Naive thymus-derived CD4-positive, alpha-beta T cell (primary cell): ENCODE measurements around the gene FAM117A. TPM values are rescaled to one million over a fixed set of nuclear protein-coding genes. Genes with fewer than 3 reads are reported as not detected.

ENCODE experiments used
- ATAC-seq: fragments of 150-1000 bp; cut with Tn5 transposase; 2 replicates; pipeline ENCODE4 v1.10.0; 2021; ENCODE audit warnings: mild to moderate bottlenecking, moderate library complexity
- CTCF ChIA-PET: fragments of 350-600 bp; sonication (Branson Sonifier 250); formaldehyde crosslinking; loops from one replicate; lab custom pipeline; 2021; ENCODE audit warnings: antibody characterized with exemption; lab: Charles Lee
- POLR2A ChIA-PET: fragments of 350-600 bp; sonication (Branson Sonifier 250); formaldehyde crosslinking; loops from one replicate; lab custom pipeline; 2021; ENCODE audit warnings: antibody characterized with exemption, inconsistent platforms; lab: Charles Lee
- DNase-seq, 9 donors: peaks; one replicate each; pipeline versions ENCODE4 v3.0.0 to v3.0.0-alpha.2; 2020 to 2022; ENCODE audit warnings: mixed read lengths in 1 of 9
- H3K27ac ChIP-seq: one replicate; pipeline ENCODE4 v1.7.0; 2013; ENCODE audit warnings: mild to moderate bottlenecking, low read depth, low read length, moderate library complexity
- H3K27me3 ChIP-seq, 2 donors: one replicate each; pipeline ENCODE4 v1.7.0; 2013; ENCODE audit warnings: low read length in 2 of 2, mild to moderate bottlenecking in 2 of 2, moderate library complexity in 2 of 2; ENCODE audit not compliant: control insufficient read depth in 2 of 2, insufficient read depth in 2 of 2
- H3K36me3 ChIP-seq, 3 experiments: 1 replicate in 2 of 3; 2 replicates in 1 of 3; pipeline ENCODE4 v1.7.0; 2013; ENCODE audit warnings: low read length in 3 of 3, mild to moderate bottlenecking in 3 of 3, moderate library complexity in 1 of 3; ENCODE audit not compliant: insufficient read depth in 3 of 3, control insufficient read depth in 2 of 3
- H3K4me1 ChIP-seq, 2 donors: one replicate each; pipeline ENCODE4 v1.7.0; 2013; ENCODE audit warnings: low read length in 2 of 2, mild to moderate bottlenecking in 2 of 2, moderate library complexity in 1 of 2; ENCODE audit not compliant: control insufficient read depth in 2 of 2, insufficient read depth in 2 of 2
- H3K4me3 ChIP-seq: 2 replicates; pipeline ENCODE4 v1.7.0; 2013; ENCODE audit warnings: mild to moderate bottlenecking, low read length
- H3K9me3 ChIP-seq, 3 experiments: 1 replicate in 2 of 3; 2 replicates in 1 of 3; pipeline ENCODE4 v1.7.0; 2013; ENCODE audit warnings: low read length in 3 of 3; ENCODE audit not compliant: control insufficient read depth in 2 of 3
- H3K27ac Mint-ChIP-seq, 9 donors: one replicate each; pipeline ENCODE4 v1.8.0; 2020 to 2022; ENCODE audit warnings: mixed read lengths in 9 of 9, mild to moderate bottlenecking in 8 of 9, moderate library complexity in 5 of 9, inconsistent platforms in 2 of 9
- H3K27me3 Mint-ChIP-seq, 5 donors: one replicate each; pipeline ENCODE4 v1.8.0; 2021 to 2022; ENCODE audit warnings: mixed read lengths in 5 of 5, mild to moderate bottlenecking in 1 of 5
- H3K36me3 Mint-ChIP-seq, 5 donors: one replicate each; pipeline ENCODE4 v1.8.0; 2020 to 2022; ENCODE audit warnings: mixed read lengths in 5 of 5, mild to moderate bottlenecking in 3 of 5, inconsistent platforms in 1 of 5
- H3K4me1 Mint-ChIP-seq, 7 donors: one replicate each; pipeline ENCODE4 v1.8.0; 2020 to 2022; ENCODE audit warnings: mixed read lengths in 7 of 7, mild to moderate bottlenecking in 3 of 7, inconsistent platforms in 1 of 7
- H3K4me3 Mint-ChIP-seq, 10 donors: one replicate each; pipeline ENCODE4 v1.8.0; 2020 to 2022; ENCODE audit warnings: mild to moderate bottlenecking in 10 of 10, mixed read lengths in 10 of 10, moderate library complexity in 6 of 10, inconsistent platforms in 2 of 10
- H3K9me3 Mint-ChIP-seq, 11 donors: one replicate each; pipeline ENCODE4 v1.8.0; 2020 to 2022; ENCODE audit warnings: mixed read lengths in 11 of 11, mild to moderate bottlenecking in 4 of 11, inconsistent platforms in 1 of 11, moderate library complexity in 1 of 11
- intact Hi-C, 2 donors: fragments of 100-400 bp; cut with micrococcal nuclease; formaldehyde crosslinking; loops; one replicate each; pipeline ENCODE4 v1.15.1; 2023
- polyA plus RNA-seq, 2 donors: library from polyadenylated mRNA; unstranded; fragments of 300-500 nt; fragmentation: Illumina TruSeq; gene quantifications; one replicate each; pipeline ENCODE4 v1.2.3, GENCODE V29; 2021
- total RNA-seq, 6 experiments: library from RNA in 5 of 6; stranded (reverse) in 5 of 6; gene quantifications; 1 replicate in 5 of 6; 2 replicates in 1 of 6; pipeline ENCODE4 v1.2.3 and lab custom pipeline; 2021 to 2026

The FAM117A gene
- total and polyA plus RNA-seq, 7 experiments from 2014 or later: 31.8 to 99.1 (median 58.5) TPM

DNA sequence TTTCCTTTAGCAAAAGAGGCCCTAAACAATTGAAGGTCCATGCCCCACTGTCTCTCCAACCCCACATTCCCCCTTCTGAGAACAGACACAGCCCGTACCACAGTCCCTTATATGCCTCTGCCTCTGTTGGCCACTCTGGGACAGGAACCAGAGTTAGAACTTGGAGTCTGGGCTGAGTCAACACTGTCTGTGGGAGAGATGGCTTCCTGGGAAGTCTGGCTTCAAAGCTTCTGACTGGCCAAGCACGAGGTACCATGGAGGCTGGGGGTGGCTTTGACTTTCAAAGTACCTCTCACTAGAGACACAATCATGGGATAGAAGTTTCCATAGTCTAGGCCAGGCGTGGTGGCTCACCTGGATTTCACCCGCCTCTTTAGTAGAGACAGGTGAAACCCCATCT lies 71.2 kb downstream of the FAM117A start:
- peaks cover 0 to 10% (median 5%) of the 10 kb centered on the region in 5 donors for H3K36me3 Mint-ChIP-seq
- ATAC-seq: no peak
- intact Hi-C loops: no loop called here
- peaks cover 0 to 4% (median 0%) of the 10 kb centered on the region in 11 donors for H3K9me3 Mint-ChIP-seq
- ChIA-PET POLR2A (no interaction called here), CTCF (no interaction called here)
- peaks cover 27 to 47% of the 10 kb centered on the region in 2 donors for H3K4me1 ChIP-seq
- no peaks in the 10 kb centered on the region for H3K27me3 ChIP-seq
- peaks cover 38 to 75% (median 59%) of the 10 kb centered on the region in 7 donors for H3K4me1 Mint-ChIP-seq
- no peaks in the 10 kb centered on the region for H3K9me3 ChIP-seq
- no peaks in the 10 kb centered on the region for H3K27me3 Mint-ChIP-seq
- no peak overlapping the region for H3K4me3 ChIP-seq
- peak overlapping the region in 5 of 9 donors; percentile 59 to 70 (median 68) for H3K27ac Mint-ChIP-seq
- no peaks in the 10 kb centered on the region for H3K36me3 ChIP-seq
- H3K4me3 Mint-ChIP-seq: no peak overlapping the region
- no peak overlapping the region for H3K27ac ChIP-seq
- no peak for DNase-seq

DNA sequence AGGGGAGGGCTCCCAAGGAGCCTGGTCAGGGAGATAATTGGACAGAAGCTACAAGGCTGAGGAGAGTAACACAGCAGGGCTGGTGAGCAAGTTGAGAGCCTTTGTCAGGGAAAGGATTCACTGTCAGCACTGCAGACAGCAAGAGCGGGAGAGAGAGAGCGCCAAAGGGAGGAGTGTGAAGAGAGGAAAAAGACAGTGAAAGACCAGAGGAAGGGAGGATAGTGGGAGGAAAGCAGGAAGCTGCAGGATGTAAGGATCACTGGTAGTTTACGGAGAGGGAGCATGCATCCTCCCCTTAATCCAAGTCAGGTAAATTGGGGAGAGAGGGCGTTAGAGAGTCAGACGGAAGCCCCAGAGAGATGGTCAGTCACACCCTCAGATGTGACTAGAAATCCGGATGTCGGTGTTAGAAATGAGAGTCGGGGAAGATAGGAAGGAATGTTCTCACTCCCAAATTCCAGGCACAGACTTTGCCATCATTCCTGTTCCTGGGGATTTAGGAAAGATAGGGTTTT lies 72.2 kb downstream of the FAM117A start:
- peaks cover 2 to 10% (median 5%) of the 10 kb centered on the region in 5 donors for H3K36me3 Mint-ChIP-seq
- H3K27me3 Mint-ChIP-seq: no peaks in the 10 kb centered on the region
- peaks cover 44 to 83% (median 66%) of the 10 kb centered on the region in 7 donors for H3K4me1 Mint-ChIP-seq
- H3K9me3 Mint-ChIP-seq: peaks cover 0 to 4% (median 0%) of the 10 kb centered on the region in 11 donors
- no peaks in the 10 kb centered on the region for H3K27me3 ChIP-seq
- no peak for DNase-seq
- CTCF ChIA-PET: interaction anchor here (0.7 to 1.2 kb wide), 3 partner anchors 11 to 305 kb away, joined by 3 to 6 read pairs (median 3); no protein-coding TSS in a partner anchor
- peak overlapping the region in 7 of 10 donors; percentile 11 to 92 (median 66) for H3K4me3 Mint-ChIP-seq
- no peaks in the 10 kb centered on the region for H3K36me3 ChIP-seq
- peaks cover 33 to 57% of the 10 kb centered on the region in 2 donors for H3K4me1 ChIP-seq
- H3K27ac ChIP-seq: peak overlapping the region; percentile 39
- POLR2A ChIA-PET: no interaction called here
- no peak for ATAC-seq
- peak overlapping the region; percentile 27 to 98 (median 79) for H3K27ac Mint-ChIP-seq
- no peaks in the 10 kb centered on the region for H3K9me3 ChIP-seq
- no peak overlapping the region for H3K4me3 ChIP-seq
- intact Hi-C loops: no loop called here

DNA sequence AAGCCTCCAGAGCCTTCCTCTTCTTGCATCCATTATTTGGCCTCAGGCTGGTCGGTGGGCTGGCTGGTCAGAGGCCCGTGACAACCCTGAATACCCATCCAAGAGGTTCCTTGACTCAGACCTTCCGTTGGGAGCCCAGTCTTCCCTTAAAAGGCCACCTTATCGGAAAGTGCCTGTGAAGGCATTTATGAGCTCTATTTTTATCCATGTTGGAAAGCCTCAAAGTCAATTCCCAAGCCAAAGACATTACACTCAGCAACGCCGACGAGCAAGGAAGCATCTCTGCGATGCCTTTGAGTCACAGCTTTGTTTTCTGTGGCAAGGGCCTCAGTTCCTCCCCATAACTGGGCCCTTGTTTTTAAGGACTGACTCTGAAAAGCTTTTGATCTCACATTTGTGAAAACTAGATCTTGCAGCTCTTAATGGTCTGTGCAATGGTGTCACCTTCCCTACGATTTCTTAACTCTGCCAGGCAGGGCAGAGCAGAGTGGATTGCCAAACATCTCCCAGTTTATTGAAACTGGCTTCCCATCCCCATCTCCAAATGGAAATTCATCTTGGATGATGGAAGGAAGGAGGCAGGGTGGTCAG lies 72.8 kb downstream of the FAM117A start:
- H3K4me3 ChIP-seq: no peak overlapping the region
- Mint-ChIP-seq H3K27ac (peak overlapping the region in 8 of 9 donors; percentile 38 to 98 (median 82)), H3K27me3 (no peaks in the 10 kb centered on the region), H3K9me3 (peaks cover 0 to 4% (median 0%) of the 10 kb centered on the region in 11 donors), H3K4me3 (peak overlapping the region in 8 of 10 donors; percentile 33 to 92 (median 66)), H3K36me3 (peaks cover 4 to 10% (median 5%) of the 10 kb centered on the region in 5 donors), H3K4me1 (peaks cover 40 to 81% (median 64%) of the 10 kb centered on the region in 7 donors)
- no peaks in the 10 kb centered on the region for H3K9me3 ChIP-seq
- H3K27me3 ChIP-seq: no peaks in the 10 kb centered on the region
- ATAC-seq (no peak), DNase-seq (no peak)
- H3K4me1 ChIP-seq: peaks cover 28 to 55% of the 10 kb centered on the region in 2 donors
- intact Hi-C loops: no loop called here
- POLR2A ChIA-PET: interaction anchor here (1.0 kb wide), 1 partner anchor 14 kb away, joined by 3 read pairs; the partner anchor contains the start of gene SPOP
- peak overlapping the region; percentile 39 for H3K27ac ChIP-seq
- no peaks in the 10 kb centered on the region for H3K36me3 ChIP-seq
- CTCF ChIA-PET: interaction anchor here (0.7 to 1.2 kb wide), 3 partner anchors 11 to 306 kb away, joined by 3 to 6 read pairs (median 3); no protein-coding TSS in a partner anchor

DNA sequence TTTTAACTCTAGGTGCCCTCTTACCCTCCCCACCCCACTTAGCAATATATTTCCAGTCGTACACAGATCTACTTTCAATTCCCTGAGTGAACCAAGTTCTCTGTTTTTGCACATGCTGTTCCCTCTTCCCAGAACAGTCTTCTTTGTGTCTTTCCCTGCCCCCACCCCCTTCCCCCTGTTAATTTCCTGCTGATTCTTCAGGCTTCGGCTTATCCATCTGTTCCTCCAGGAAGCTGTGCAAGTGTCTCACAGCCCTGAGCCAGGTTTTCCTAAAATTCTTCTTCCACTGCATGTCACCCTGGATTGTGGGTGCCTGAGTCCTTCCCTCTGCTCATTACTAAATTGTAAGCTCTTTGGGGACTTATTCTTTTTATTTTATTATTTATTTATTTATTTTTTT lies 73.7 kb downstream of the FAM117A start:
- ChIA-PET CTCF (no interaction called here), POLR2A (interaction anchor here (1.0 kb wide), 1 partner anchor 13 kb away, joined by 3 read pairs; the partner anchor contains the start of gene SPOP)
- H3K27ac ChIP-seq: no peak overlapping the region
- H3K36me3 Mint-ChIP-seq: peaks cover 4 to 10% (median 5%) of the 10 kb centered on the region in 5 donors
- no peaks in the 10 kb centered on the region for H3K36me3 ChIP-seq
- H3K4me3 ChIP-seq: no peak overlapping the region
- peaks cover 21 to 46% of the 10 kb centered on the region in 2 donors for H3K4me1 ChIP-seq
- peaks cover 0 to 4% (median 0%) of the 10 kb centered on the region in 11 donors for H3K9me3 Mint-ChIP-seq
- peak overlapping the region in 9 of 10 donors; percentile 14 to 92 (median 71) for H3K4me3 Mint-ChIP-seq
- H3K27me3 Mint-ChIP-seq: no peaks in the 10 kb centered on the region
- intact Hi-C loops: no loop called here
- no peaks in the 10 kb centered on the region for H3K27me3 ChIP-seq
- H3K9me3 ChIP-seq: no peaks in the 10 kb centered on the region
- ATAC-seq (no peak), DNase-seq (no peak)
- H3K4me1 Mint-ChIP-seq: peaks cover 32 to 75% (median 55%) of the 10 kb centered on the region in 7 donors
- peak overlapping the region; percentile 32 to 98 (median 85) for H3K27ac Mint-ChIP-seq

DNA sequence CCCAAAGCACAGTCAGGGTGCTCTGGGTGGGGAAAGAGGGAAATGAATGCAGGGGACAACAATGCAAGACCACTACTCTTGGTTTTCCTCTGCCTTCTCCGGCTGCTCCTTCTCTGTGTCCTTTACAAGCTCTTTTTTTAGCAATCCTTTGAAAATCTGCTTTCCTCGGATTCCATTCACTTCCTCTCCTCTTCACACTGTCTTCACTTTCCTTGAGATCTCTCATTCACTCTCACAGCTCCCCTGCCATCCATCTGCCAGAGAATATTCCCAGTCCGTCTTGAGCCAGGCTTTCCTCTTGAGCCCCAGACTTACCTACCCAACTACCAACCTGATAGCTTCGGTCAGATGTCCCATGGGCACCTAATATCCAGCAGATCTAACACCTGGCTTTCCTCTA lies 75.1 kb downstream of the FAM117A start:
- ChIA-PET POLR2A (interaction anchor here (0.6 to 2.4 kb wide), 11 partner anchors 8 to 469 kb away, joined by 3 to 10 read pairs (median 3); partner anchors contain the start of genes KAT7 and SPOP), CTCF (interaction anchor here (0.8 to 2.4 kb wide), 3 partner anchors 9 to 119 kb away, joined by 3 to 15 read pairs (median 4); no protein-coding TSS in a partner anchor)
- peaks cover 0 to 4% (median 0%) of the 10 kb centered on the region in 11 donors for H3K9me3 Mint-ChIP-seq
- peak overlapping the region; percentile 76 to 99 (median 96) for H3K27ac Mint-ChIP-seq
- Histone ChIP-seq H3K36me3 (no peaks in the 10 kb centered on the region), H3K4me3 (peak overlapping the region; percentile 67), H3K27ac (peak overlapping the region; percentile 80), H3K9me3 (no peaks in the 10 kb centered on the region), H3K27me3 (no peaks in the 10 kb centered on the region), H3K4me1 (peaks cover 21 to 43% of the 10 kb centered on the region in 2 donors)
- no peak for DNase-seq
- no peak for ATAC-seq
- peak overlapping the region; percentile 69 to 93 (median 87) for H3K4me3 Mint-ChIP-seq
- H3K27me3 Mint-ChIP-seq: no peaks in the 10 kb centered on the region
- intact Hi-C loops: loop anchor here (1.0 kb wide), 1 partner anchor 11 kb away; the partner anchor contains the start of gene SPOP (in 2 of the 2)
- peaks cover 4 to 10% (median 5%) of the 10 kb centered on the region in 5 donors for H3K36me3 Mint-ChIP-seq
- peaks cover 28 to 73% (median 53%) of the 10 kb centered on the region in 7 donors for H3K4me1 Mint-ChIP-seq

DNA sequence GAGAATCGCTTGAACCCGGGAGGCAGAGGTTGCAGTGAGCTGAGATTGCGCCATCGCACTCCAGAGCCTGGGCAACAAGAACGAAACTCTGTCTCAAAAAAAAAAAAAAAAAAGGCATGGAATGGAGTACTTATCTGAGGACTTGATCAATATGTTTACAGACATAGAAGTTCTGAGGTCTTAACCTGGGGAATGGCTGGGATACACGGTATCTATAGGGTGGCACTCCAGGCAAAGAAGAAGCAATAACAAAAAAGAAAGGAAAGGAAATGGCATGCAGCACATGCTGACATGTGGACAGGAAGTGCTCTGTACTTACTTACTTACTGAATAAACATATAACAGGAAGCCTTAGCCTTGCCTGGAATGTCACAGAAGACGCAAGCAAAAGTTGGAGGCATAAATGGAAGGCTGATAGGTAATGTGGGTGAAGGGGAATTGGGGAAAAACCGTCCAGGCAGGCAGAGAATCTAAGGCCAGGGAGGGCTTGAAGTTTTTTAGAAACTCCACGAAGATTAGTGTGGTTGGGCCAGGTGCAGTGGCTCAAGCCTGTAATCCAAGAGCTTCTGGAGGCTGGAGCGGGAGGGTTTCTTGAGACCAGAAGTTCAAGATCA lies 75.9 kb downstream of the FAM117A start:
- Histone ChIP-seq H3K4me1 (peaks cover 21 to 43% of the 10 kb centered on the region in 2 donors), H3K4me3 (peak overlapping the region; percentile 67), H3K27ac (peak overlapping the region; percentile 80), H3K9me3 (no peaks in the 10 kb centered on the region), H3K36me3 (no peaks in the 10 kb centered on the region), H3K27me3 (no peaks in the 10 kb centered on the region)
- DNase-seq: peak in 7 of 9 donors; percentile 44 to 67 (median 56)
- H3K4me1 Mint-ChIP-seq: peaks cover 28 to 67% (median 53%) of the 10 kb centered on the region in 7 donors
- ChIA-PET CTCF (interaction anchor here (0.8 to 2.4 kb wide), 5 partner anchors 8 to 118 kb away, joined by 3 to 15 read pairs (median 4); no protein-coding TSS in a partner anchor), POLR2A (interaction anchor here (0.7 to 2.4 kb wide), 14 partner anchors 9 to 857 kb away, joined by 3 to 10 read pairs (median 5); partner anchors contain the start of genes CALCOCO2, FAM117A, KAT7 and SLC35B1)
- H3K4me3 Mint-ChIP-seq: peak overlapping the region; percentile 86 to 100 (median 90)
- H3K27me3 Mint-ChIP-seq: no peaks in the 10 kb centered on the region
- H3K9me3 Mint-ChIP-seq: peaks cover 0 to 4% (median 0%) of the 10 kb centered on the region in 11 donors
- H3K36me3 Mint-ChIP-seq: peaks cover 4 to 10% (median 5%) of the 10 kb centered on the region in 5 donors
- peak; percentile 85 for ATAC-seq
- intact Hi-C loops: loop anchor here (1.0 kb wide), 1 partner anchor 10 kb away; the partner anchor contains the start of gene SPOP (in 2 of the 2)
- peak overlapping the region; percentile 95 to 99 (median 98) for H3K27ac Mint-ChIP-seq
